Islet precursor cell (in vitro differentiated cells): ENCODE data around the gene CEP19.

Experiments
- DNase-seq: peaks from one replicate; pipeline ENCODE4 v3.0.0-alpha.2; 2018

The CEP19 gene

DNA sequence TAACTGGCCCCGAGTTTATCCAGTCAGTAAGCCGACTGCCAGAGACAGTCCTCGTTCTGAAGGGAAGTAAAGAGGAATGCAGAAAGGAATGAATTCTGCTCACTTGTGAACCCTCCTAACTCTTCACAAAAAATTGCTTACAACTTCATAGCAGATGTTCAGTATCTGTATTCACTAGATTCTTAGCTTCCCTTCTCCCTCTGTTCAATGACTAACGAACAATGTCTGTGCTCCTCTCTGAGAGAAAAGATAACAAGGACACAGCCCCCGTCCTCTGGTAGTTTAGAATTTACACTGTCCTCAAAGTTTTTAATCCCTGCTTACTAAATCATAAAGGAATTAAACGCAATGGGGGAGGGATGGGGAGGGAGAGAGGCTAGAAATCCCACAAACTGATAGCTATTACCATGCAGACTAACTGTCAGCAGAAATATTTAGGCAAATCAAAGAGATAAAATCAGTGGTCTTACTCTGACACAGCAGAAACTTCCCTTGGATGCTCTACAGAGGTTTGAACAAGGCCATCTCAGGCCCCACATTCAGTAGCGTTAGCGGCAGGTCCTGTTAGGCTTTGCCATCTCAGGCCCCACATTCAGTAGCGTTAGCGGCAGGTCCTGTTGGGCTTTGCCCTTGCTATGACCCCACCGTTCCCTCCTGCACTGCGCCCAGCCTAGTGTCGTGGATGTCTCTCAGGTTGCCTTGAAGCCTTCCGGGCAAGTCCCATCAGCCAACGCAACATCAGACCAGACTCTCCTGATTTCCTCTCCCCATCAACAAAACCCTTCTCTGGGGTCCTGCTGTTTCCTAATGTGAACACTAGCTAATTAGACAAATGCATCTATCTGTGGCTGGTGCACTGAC lies 49.1 kb downstream of the CEP19 start:
- no peak for DNase-seq

DNA sequence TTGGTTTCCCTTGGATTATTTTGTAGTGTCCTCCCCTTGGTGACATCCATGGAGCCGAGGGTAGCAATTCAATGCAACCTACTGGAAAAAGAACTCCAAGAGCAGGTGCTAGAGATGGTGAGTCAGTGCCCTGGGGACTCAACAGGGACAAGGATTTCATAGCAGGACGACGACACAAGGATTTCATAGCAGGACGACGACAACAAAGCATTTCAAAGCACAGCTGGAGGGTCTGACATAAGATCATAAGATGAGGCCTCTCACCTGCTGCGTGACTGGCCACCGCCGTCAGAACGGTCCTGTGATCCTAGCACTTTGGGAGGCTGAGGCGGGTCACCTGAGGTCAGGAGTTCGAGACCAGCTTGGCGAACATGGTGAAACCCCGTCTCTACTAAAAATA lies 50.0 kb downstream of the CEP19 start:
- peak; percentile 76 for DNase-seq

DNA sequence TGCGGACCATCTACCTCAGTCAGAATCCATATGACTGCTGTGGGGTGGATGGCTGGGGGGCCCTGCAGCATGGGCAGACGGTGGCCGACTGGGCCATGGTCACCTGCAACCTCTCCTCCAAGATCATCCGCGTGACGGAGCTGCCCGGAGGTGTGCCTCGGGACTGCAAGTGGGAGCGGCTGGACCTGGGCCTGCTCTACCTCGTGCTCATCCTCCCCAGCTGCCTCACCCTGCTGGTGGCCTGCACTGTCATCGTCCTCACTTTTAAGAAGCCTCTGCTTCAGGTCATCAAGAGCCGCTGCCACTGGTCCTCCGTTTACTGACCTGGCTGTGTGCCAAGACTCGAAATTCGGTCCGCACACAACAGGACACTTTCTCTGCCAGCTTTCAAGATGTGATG lies 50.6 kb downstream of the CEP19 start:
- no peak for DNase-seq

DNA sequence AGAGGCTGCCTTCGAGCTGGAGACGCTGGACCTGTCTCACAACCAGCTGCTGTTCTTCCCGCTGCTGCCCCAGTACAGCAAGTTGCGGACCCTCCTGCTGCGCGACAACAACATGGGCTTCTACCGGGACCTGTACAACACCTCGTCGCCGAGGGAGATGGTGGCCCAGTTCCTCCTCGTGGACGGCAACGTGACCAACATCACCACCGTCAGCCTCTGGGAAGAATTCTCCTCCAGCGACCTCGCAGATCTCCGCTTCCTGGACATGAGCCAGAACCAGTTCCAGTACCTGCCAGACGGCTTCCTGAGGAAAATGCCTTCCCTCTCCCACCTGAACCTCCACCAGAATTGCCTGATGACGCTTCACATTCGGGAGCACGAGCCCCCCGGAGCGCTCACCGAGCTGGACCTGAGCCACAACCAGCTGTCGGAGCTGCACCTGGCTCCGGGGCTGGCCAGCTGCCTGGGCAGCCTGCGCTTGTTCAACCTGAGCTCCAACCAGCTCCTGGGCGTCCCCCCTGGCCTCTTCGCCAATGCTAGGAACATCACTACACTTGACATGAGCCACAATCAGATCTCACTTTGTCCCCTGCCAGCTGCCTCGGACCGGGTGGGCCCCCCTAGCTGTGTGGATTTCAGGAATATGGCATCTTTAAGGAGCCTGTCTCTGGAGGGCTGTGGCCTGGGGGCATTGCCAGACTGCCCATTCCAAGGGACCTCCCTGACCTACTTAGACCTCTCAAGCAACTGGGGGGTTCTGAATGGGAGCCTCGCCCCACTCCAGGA lies 51.5 kb downstream of the CEP19 start:
- no peak for DNase-seq

DNA sequence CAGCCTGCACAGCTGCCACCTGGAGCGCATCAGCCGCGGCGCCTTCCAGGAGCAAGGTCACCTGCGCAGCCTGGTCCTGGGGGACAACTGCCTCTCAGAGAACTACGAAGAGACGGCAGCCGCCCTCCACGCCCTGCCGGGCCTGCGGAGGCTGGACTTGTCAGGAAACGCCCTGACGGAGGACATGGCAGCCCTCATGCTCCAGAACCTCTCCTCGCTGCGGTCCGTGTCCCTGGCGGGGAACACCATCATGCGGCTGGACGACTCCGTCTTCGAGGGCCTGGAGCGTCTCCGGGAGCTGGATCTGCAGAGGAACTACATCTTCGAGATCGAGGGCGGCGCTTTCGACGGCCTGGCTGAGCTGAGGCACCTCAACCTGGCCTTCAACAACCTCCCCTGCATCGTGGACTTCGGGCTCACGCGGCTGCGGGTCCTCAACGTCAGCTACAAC lies 52.1 kb downstream of the CEP19 start:
- no peak for DNase-seq
